ENCODE data around the gene ELOVL5.

GRCh38 chr6:53326372-53327016 is 22.3 kb downstream of the ELOVL5 start:
- TF ChIP-seq REST (IDR thresholded peaks at IDR 0.05; ENCODE audit: insufficient read depth in 1 of 2, low read depth in 2 of 2, low read length in 2 of 2) (no peak), TAF1 (IDR thresholded peaks at IDR 0.05; ENCODE audit: borderline replicate concordance, insufficient read depth, low read length) (no peak), POLR2AphosphoS5 (IDR thresholded peaks at IDR 0.05; ENCODE audit: low read depth, low read length) (no peak), SIN3A (IDR thresholded peaks at IDR 0.05; ENCODE audit: borderline replicate concordance, insufficient read depth, low read length) (peak; percentile 29; the same call in 1 of the 2 replicates), FOXP2 (optimal IDR thresholded peaks at IDR 0.05; ENCODE audit: borderline replicate concordance, extremely low read depth, extremely low read length, insufficient read depth) (no peak)
